Mammary microvascular endothelial cell (primary cell): Measurements from ENCODE around the gene APOA4. TPM values are rescaled to one million over a fixed set of nuclear protein-coding genes. Genes with fewer than 3 reads are reported as not detected.

Experiments used
- total RNA-seq: library from RNA; depleted of rRNA; stranded (reverse); fragments of >200 nt; gene quantifications from 2 replicates; pipeline ENCODE4 v1.2.3, GENCODE V29; 2015

The APOA4 gene
- total RNA-seq, result not detected in 2 replicates

GRCh38 chr11:116823031-116823843 lies at the start of gene APOA4:
TSS of gene APOA4 (minus strand) at chr11:116823304. CDS start at chr11:116823191, 113 bp downstream.

GRCh38 chr11:116837231-116838091 lies 14.4 kb upstream of the APOA4 start, which contains the start of gene APOA1:
TSS of gene APOA1 (minus strand) at chr11:116837622. CDS start at chr11:116837387, 235 bp downstream.

GRCh38 chr11:116829525-116830183 lies 6.5 kb upstream of the APOA4 start, which contains the start of gene APOC3:
TSS of gene APOC3 (plus strand) at chr11:116829907. CDS start at chr11:116830583, 676 bp downstream.

GRCh38 chr11:116791813-116792143 lies 31.3 kb downstream of the APOA4 start, which contains the start of gene APOA5:
TSS of gene APOA5 (minus strand) at chr11:116791879. CDS start at chr11:116791860, 19 bp downstream.

GRCh38 chr11:116787786-116788486 lies 35.2 kb downstream of the APOA4 start, which contains the start of gene ZPR1:
TSS of gene ZPR1 (minus strand) at chr11:116788023. CDS start at chr11:116787990, 33 bp downstream.

GRCh38 chr11:116772443-116773202 lies 50.5 kb downstream of the APOA4 start, which contains the start of gene BUD13:
TSS of gene BUD13 (minus strand) at chr11:116772987. CDS start at chr11:116772964, 23 bp downstream.

Other genes with a start within 250 kb of the APOA4 start
- 14.5 and 15.6 TPM in 2 replicates for gene BUD13, start 50.3 kb downstream of the APOA4 start, total RNA-seq
- gene ZPR1, start 35.3 kb downstream of the APOA4 start, total RNA-seq, result 38.2 and 44.8 TPM in 2 replicates
- not detected in 2 replicates for gene APOA5, start 31.4 kb downstream of the APOA4 start, total RNA-seq
- not detected in 2 replicates for gene APOC3, start 6.6 kb upstream of the APOA4 start, total RNA-seq
- not detected in 2 replicates for gene APOA1, start 14.3 kb upstream of the APOA4 start, total RNA-seq